Lung (tissue), 12 donors: ENCODE data around the gene UBASH3B. TPM values are rescaled to one million over a fixed set of nuclear protein-coding genes. Genes with fewer than 3 reads are reported as not detected.
A peak's percentile ranks its signal among the peaks of the same experiment; 100 is the strongest.

ENCODE experiments used
- ATAC-seq: fragments of 200-7000 bp; cut with Tn5 transposase; one replicate; pipeline ENCODE4 v1.9.1; 2020; ENCODE audit warnings: moderate number of reproducible peaks; ENCODE audit not compliant: insufficient read depth, low FRiP score
- DNase-seq, 3 donors: peaks; one replicate each; pipeline ENCODE4 v3.0.0-alpha.2; 2013 to 2017
- H3K27ac ChIP-seq, 2 donors: one replicate each; pipeline ENCODE4 v1.5.1; 2013; ENCODE audit warnings: mild to moderate bottlenecking in 2 of 2, moderate library complexity in 2 of 2, control low read depth in 1 of 2, inconsistent platforms in 1 of 2, low read depth in 1 of 2, low read length in 1 of 2
- H3K27me3 ChIP-seq, 3 donors: one replicate each; pipeline ENCODE4 v1.5.1; 2013; ENCODE audit warnings: low read length in 2 of 3; ENCODE audit not compliant: control insufficient read depth in 3 of 3, insufficient read depth in 3 of 3
- H3K36me3 ChIP-seq, 4 donors: one replicate each; pipeline ENCODE4 v1.5.1; 2013; ENCODE audit warnings: low read length in 4 of 4, mild to moderate bottlenecking in 1 of 4, moderate library complexity in 1 of 4; ENCODE audit not compliant: control insufficient read depth in 4 of 4, insufficient read depth in 4 of 4
- H3K4me1 ChIP-seq, 5 donors: one replicate each; pipeline ENCODE4 v1.5.1; 2013; ENCODE audit warnings: low read length in 5 of 5, mild to moderate bottlenecking in 2 of 5, moderate library complexity in 1 of 5; ENCODE audit not compliant: control insufficient read depth in 5 of 5, insufficient read depth in 5 of 5
- H3K4me3 ChIP-seq: one replicate; pipeline ENCODE4 v1.5.1; 2013; ENCODE audit warnings: mild to moderate bottlenecking, control low read depth, moderate library complexity
- H3K9ac ChIP-seq, 2 donors: one replicate each; pipeline ENCODE4 v1.5.1; 2013; ENCODE audit warnings: low read length in 2 of 2, control low read depth in 1 of 2; ENCODE audit not compliant: insufficient read depth in 1 of 2
- H3K9me3 ChIP-seq, 4 donors: one replicate each; pipeline ENCODE4 v1.5.1; 2013; ENCODE audit warnings: low read length in 3 of 4, mild to moderate bottlenecking in 1 of 4, moderate library complexity in 1 of 4; ENCODE audit not compliant: control insufficient read depth in 4 of 4, insufficient read depth in 3 of 4
- CTCF ChIP-seq: IDR thresholded peaks from 2 replicates; pipeline ENCODE4 v1.5.1; 2012; ENCODE audit warnings: mild to moderate bottlenecking; ENCODE audit errors: control extremely low read depth, extremely low read depth
- WGBS, 2 donors: extraction: QIAGEN DNeasy Blood & Tissue Kit; methylation state at CpG; one replicate each; pipeline ENCODE4 v1.1.7; 2013; 5-methylcytosine and 5-hydroxymethylcytosine counted together
- polyA plus RNA-seq, 2 donors: library from polyadenylated mRNA; stranded (reverse); fragments of 200-250 nt; gene quantifications; one replicate each; pipeline ENCODE4 v1.2.1, GENCODE V29; 2013
- total RNA-seq, 2 donors: library from RNA; depleted of rRNA in 1 of 2; stranded (reverse); fragments of >200 nt in 1 of 2; gene quantifications; one replicate each; pipeline ENCODE4 v1.2.1, GENCODE V29; 2014 to 2021
- donor health status: control.
- donor health status: control.
- donor health status: Bipolar disorder and iron deficiency.
- donor health status: healthy.
- donor health status: DM: yes; HTN: yes; CAD: no.

Gene UBASH3B
- total and polyA plus RNA-seq, 4 donors, result 5.8 to 51.2 (median 12.4) TPM

GRCh38 chr11:122744357-122744756 is 88.8 kb downstream of the UBASH3B start:
- Histone ChIP-seq H3K27ac (peak overlapping the region in 1 of 2 donors; percentile 6), H3K9ac (no peak overlapping the region), H3K36me3 (no peaks in the 10 kb centered on the region), H3K4me3 (no peak overlapping the region), H3K4me1 (peaks cover 0 to 39% (median 15%) of the 10 kb centered on the region in 5 donors), H3K9me3 (peaks cover 0 to 3% (median 0%) of the 10 kb centered on the region in 4 donors), H3K27me3 (no peaks in the 10 kb centered on the region)
- no peak for TF ChIP-seq CTCF
- 58 to 71% methylated on average over 5 of the region's 5 CpGs for WGBS, 2 donors
- ATAC-seq (no peak), DNase-seq (no peak)

GRCh38 chr11:122745111-122745510 is 89.6 kb downstream of the UBASH3B start:
- H3K27me3 ChIP-seq, result no peaks in the 10 kb centered on the region
- H3K9me3 ChIP-seq, result peaks cover 0 to 3% (median 0%) of the 10 kb centered on the region in 4 donors
- DNase-seq, result no peak
- no peak overlapping the region for H3K9ac ChIP-seq
- peaks cover 0 to 39% (median 15%) of the 10 kb centered on the region in 5 donors for H3K4me1 ChIP-seq
- 79 to 84% methylated on average over 2 of the region's 2 CpGs for WGBS, 2 donors
- H3K36me3 ChIP-seq, result no peaks in the 10 kb centered on the region
- no peak for ATAC-seq
- H3K4me3 ChIP-seq, result no peak overlapping the region
- H3K27ac ChIP-seq, result no peak overlapping the region
- no peak for TF ChIP-seq CTCF

GRCh38 chr11:122746050-122746478 is 90.5 kb downstream of the UBASH3B start:
- Histone ChIP-seq H3K27me3 (no peaks in the 10 kb centered on the region), H3K9me3 (peaks cover 0 to 3% (median 0%) of the 10 kb centered on the region in 4 donors), H3K9ac (no peak overlapping the region), H3K4me3 (peak overlapping the region; percentile 7), H3K27ac (peak overlapping the region in 1 of 2 donors; percentile 1), H3K36me3 (no peaks in the 10 kb centered on the region), H3K4me1 (peaks cover 0 to 39% (median 15%) of the 10 kb centered on the region in 5 donors)
- no peak for DNase-seq
- no peak for TF ChIP-seq CTCF
- ATAC-seq, result no peak
- 73 to 76% methylated on average over 13 of the region's 13 CpGs for WGBS, 2 donors

- no peak for ATAC-seq
Measured at GRCh38 chr11:122746611-122747244, 91.2 kb downstream of the UBASH3B start.

More at GRCh38 chr11:122746611-122747244, 91.2 kb downstream of the UBASH3B start:
- Histone ChIP-seq H3K4me1 (peaks cover 0 to 38% (median 9%) of the 10 kb centered on the region in 5 donors), H3K9ac (no peak overlapping the region), H3K27ac (no peak overlapping the region), H3K9me3 (peaks cover 0 to 3% (median 0%) of the 10 kb centered on the region in 4 donors), H3K4me3 (no peak overlapping the region), H3K36me3 (no peaks in the 10 kb centered on the region), H3K27me3 (no peaks in the 10 kb centered on the region)
- TF ChIP-seq CTCF, result no peak
- 78 to 87% methylated on average over 8 of the region's 8 CpGs for WGBS, 2 donors
- DNase-seq, result no peak
